ENCODE results near the gene APLP1. TPM values are rescaled to one million over a fixed set of nuclear protein-coding genes. Genes with fewer than 3 reads are reported as not detected.

Gene APLP1
- total RNA-seq, 1 donor from 2014 or later, result 618 TPM

GRCh38 chr19:35899547-35900214 is 31.3 kb downstream of the APLP1 start:
- peak overlapping the region; percentile 87 for H3K4me3 Mint-ChIP-seq (ENCODE audit: unreplicated experiment)
- H3K9me3 Mint-ChIP-seq (ENCODE audit: unreplicated experiment), result peaks cover 3% of the 10 kb centered on the region
- peaks cover 10% of the 10 kb centered on the region for H3K4me1 Mint-ChIP-seq (ENCODE audit: low read depth, unreplicated experiment)
- TF ChIP-seq CTCF (IDR thresholded peaks at IDR 0.05; ENCODE audit: partially characterized antibody, unreplicated experiment), result no peak
- H3K27ac Mint-ChIP-seq (ENCODE audit: unreplicated experiment), result no peak overlapping the region
- H3K27me3 Mint-ChIP-seq (ENCODE audit: unreplicated experiment), result peaks cover 9% of the 10 kb centered on the region
- DNase-seq, result peak; percentile 75
- no peaks in the 10 kb centered on the region for H3K36me3 Mint-ChIP-seq (ENCODE audit: unreplicated experiment)

- Mint-ChIP-seq H3K4me3 (ENCODE audit: unreplicated experiment) (peak overlapping the region; percentile 57), H3K4me1 (ENCODE audit: low read depth, unreplicated experiment) (peaks cover 10% of the 10 kb centered on the region), H3K9me3 (ENCODE audit: unreplicated experiment) (peaks cover 3% of the 10 kb centered on the region), H3K27me3 (ENCODE audit: unreplicated experiment) (peaks cover 8% of the 10 kb centered on the region), H3K36me3 (ENCODE audit: unreplicated experiment) (no peaks in the 10 kb centered on the region), H3K27ac (ENCODE audit: unreplicated experiment) (no peak overlapping the region)
- no peak for TF ChIP-seq CTCF (IDR thresholded peaks at IDR 0.05; ENCODE audit: partially characterized antibody, unreplicated experiment)
- no peak for DNase-seq
These were observed 32.8 kb downstream of the APLP1 start for GRCh38 chr19:35901055-35901644.

GRCh38 chr19:35901854-35902661 is 33.7 kb downstream of the APLP1 start, which contains the start of gene HCST:
Gene HCST, plus strand, starts transcription at chr19:35902529. Its CDS starts 65 bp downstream, at chr19:35902594.
- TF ChIP-seq CTCF (IDR thresholded peaks at IDR 0.05; ENCODE audit: partially characterized antibody, unreplicated experiment), result no peak
- H3K36me3 Mint-ChIP-seq (ENCODE audit: unreplicated experiment), result no peaks in the 10 kb centered on the region
- peak within 1 kb of the TSS; percentile 23 for H3K27ac Mint-ChIP-seq (ENCODE audit: unreplicated experiment)
- peaks cover 3% of the 10 kb centered on the region for H3K9me3 Mint-ChIP-seq (ENCODE audit: unreplicated experiment)
- H3K27me3 Mint-ChIP-seq (ENCODE audit: unreplicated experiment), result peaks cover 8% of the 10 kb centered on the region
- H3K4me1 Mint-ChIP-seq (ENCODE audit: low read depth, unreplicated experiment), result peaks cover 10% of the 10 kb centered on the region
- no peak for DNase-seq
- H3K4me3 Mint-ChIP-seq (ENCODE audit: unreplicated experiment), result peak within 1 kb of the TSS; percentile 68

- TF ChIP-seq CTCF (IDR thresholded peaks at IDR 0.05; ENCODE audit: partially characterized antibody, unreplicated experiment), result no peak
- peak overlapping the region; percentile 38 for H3K4me3 Mint-ChIP-seq (ENCODE audit: unreplicated experiment)
- no peak for DNase-seq
- H3K27me3 Mint-ChIP-seq (ENCODE audit: unreplicated experiment), result peaks cover 10% of the 10 kb centered on the region
- H3K4me1 Mint-ChIP-seq (ENCODE audit: low read depth, unreplicated experiment), result peaks cover 10% of the 10 kb centered on the region
- H3K9me3 Mint-ChIP-seq (ENCODE audit: unreplicated experiment), result peaks cover 4% of the 10 kb centered on the region
- H3K27ac Mint-ChIP-seq (ENCODE audit: unreplicated experiment), result no peak overlapping the region
- H3K36me3 Mint-ChIP-seq (ENCODE audit: unreplicated experiment), result no peaks in the 10 kb centered on the region
These were observed 34.6 kb downstream of the APLP1 start for GRCh38 chr19:35902870-35903475.

All from glutamatergic neuron (in vitro differentiated cells).